ENCODE measurements around the gene PPAT.

The PPAT gene

GRCh38 chr4:56434599-56435139 is 746 bp downstream of the PPAT start:
- peak in 1 of 2 donors; percentile 13 for DNase-seq (ENCODE audit: low read depth in 1 of 2, low spot score in 1 of 2)

- no peak for DNase-seq (ENCODE audit: low read depth in 1 of 2, low spot score in 1 of 2)
Measured at GRCh38 chr4:56433280-56433679, 2.1 kb downstream of the PPAT start.

- no peak for DNase-seq (ENCODE audit: low read depth in 1 of 2, low spot score in 1 of 2)
Measured at GRCh38 chr4:56430203-56430602, 5.2 kb downstream of the PPAT start.

- DNase-seq (ENCODE audit: low read depth in 1 of 2, low spot score in 1 of 2): no peak
Measured at GRCh38 chr4:56427179-56427578, 8.2 kb downstream of the PPAT start.

- DNase-seq (ENCODE audit: low read depth in 1 of 2, low spot score in 1 of 2): no peak
Measured at GRCh38 chr4:56426273-56426672, 9.1 kb downstream of the PPAT start.

GRCh38 chr4:56425518-56425917 is 9.9 kb downstream of the PPAT start:
- DNase-seq (ENCODE audit: low read depth in 1 of 2, low spot score in 1 of 2): no peak

GRCh38 chr4:56424697-56425514 is 10.5 kb downstream of the PPAT start:
- DNase-seq (ENCODE audit: low read depth in 1 of 2, low spot score in 1 of 2): no peak

- no peak for DNase-seq (ENCODE audit: low read depth in 1 of 2, low spot score in 1 of 2)
Measured at GRCh38 chr4:56424176-56424575, 11.2 kb downstream of the PPAT start.

GRCh38 chr4:56417396-56417795 is 18.0 kb downstream of the PPAT start:
- DNase-seq (ENCODE audit: low read depth in 1 of 2, low spot score in 1 of 2): no peak

GRCh38 chr4:56416349-56416748 is 19.1 kb downstream of the PPAT start:
- DNase-seq (ENCODE audit: low read depth in 1 of 2, low spot score in 1 of 2): no peak

- DNase-seq (ENCODE audit: low read depth in 1 of 2, low spot score in 1 of 2): no peak
Measured at GRCh38 chr4:56414135-56414670, 21.2 kb downstream of the PPAT start.

GRCh38 chr4:56410247-56411062 is 25.0 kb downstream of the PPAT start:
- DNase-seq (ENCODE audit: low read depth in 1 of 2, low spot score in 1 of 2): no peak

- no peak for DNase-seq (ENCODE audit: low read depth in 1 of 2, low spot score in 1 of 2)
Measured at GRCh38 chr4:56409511-56410090, 25.8 kb downstream of the PPAT start.

- DNase-seq (ENCODE audit: low read depth in 1 of 2, low spot score in 1 of 2): no peak
Measured at GRCh38 chr4:56408978-56409377, 26.4 kb downstream of the PPAT start.

- no peak for DNase-seq (ENCODE audit: low read depth in 1 of 2, low spot score in 1 of 2)
Measured at GRCh38 chr4:56406151-56406550, 29.3 kb downstream of the PPAT start.

- no peak for DNase-seq (ENCODE audit: low read depth in 1 of 2, low spot score in 1 of 2)
Measured at GRCh38 chr4:56405016-56405415, 30.4 kb downstream of the PPAT start.

- DNase-seq (ENCODE audit: low read depth in 1 of 2, low spot score in 1 of 2): no peak
Measured at GRCh38 chr4:56400560-56400959, 34.9 kb downstream of the PPAT start.

- no peak for DNase-seq (ENCODE audit: low read depth in 1 of 2, low spot score in 1 of 2)
Measured at GRCh38 chr4:56391270-56391669, 44.1 kb downstream of the PPAT start.

GRCh38 chr4:56389558-56389957 is 45.9 kb downstream of the PPAT start:
- no peak for DNase-seq (ENCODE audit: low read depth in 1 of 2, low spot score in 1 of 2)

GRCh38 chr4:56388306-56388705 is 47.1 kb downstream of the PPAT start:
- DNase-seq (ENCODE audit: low read depth in 1 of 2, low spot score in 1 of 2): no peak
